Thoracic aorta (tissue), 2 donors: ENCODE results near the gene CCDC27. TPM values are rescaled to one million over a fixed set of nuclear protein-coding genes. Genes with fewer than 3 reads are reported as not detected.

ENCODE experiments used
- ATAC-seq: fragments of 150-250 bp; one replicate; pipeline ENCODE4 v1.8.0; 2017; ENCODE audit warnings: low read depth; ENCODE audit not compliant: insufficient number of reproducible peaks, low FRiP score
- DNase-seq: peaks from one replicate; pipeline ENCODE4 v3.0.0-alpha.2; 2020; ENCODE audit warnings: low spot score
- H3K27ac ChIP-seq, 2 donors: fragments of 200-600 bp; sonication (generic); 1 replicate in 1 of 2; 2 replicates in 1 of 2; pipeline ENCODE4 v1.5.1; 2016; ENCODE audit warnings: mild to moderate bottlenecking in 2 of 2, moderate library complexity in 2 of 2
- H3K27me3 ChIP-seq: fragments of 200-600 bp; sonication (generic); replicated peaks from 2 replicates; pipeline ENCODE4 v1.6.0; 2016; ENCODE audit warnings: mild to moderate bottlenecking; ENCODE audit not compliant: insufficient read depth
- H3K36me3 ChIP-seq: fragments of 200-600 bp; sonication (generic); one replicate; pipeline ENCODE4 v1.5.1; 2016
- H3K4me1 ChIP-seq, 2 donors: fragments of 200-600 bp; sonication (generic); 1 replicate in 1 of 2; 2 replicates in 1 of 2; pipeline versions ENCODE4 v1.5.1 to v1.6.0; 2016; ENCODE audit warnings: low read depth in 2 of 2, mild to moderate bottlenecking in 1 of 2; ENCODE audit not compliant: control insufficient read depth in 1 of 2
- H3K4me3 ChIP-seq: fragments of 200-600 bp; sonication (generic); 2 replicates; pipeline ENCODE4 v1.5.1; 2016; ENCODE audit warnings: mild to moderate bottlenecking
- H3K9me3 ChIP-seq: fragments of 200-600 bp; sonication (generic); 2 replicates; pipeline ENCODE4 v1.5.1; 2016
- total RNA-seq, 2 donors: library from RNA; depleted of rRNA; stranded (reverse); fragments of >200 nt; gene quantifications; one replicate each; pipeline versions ENCODE4 v1.1.0 to v1.2.3, GENCODE V29; 2016
- TF ChIP-seq, protein P1 (sequence below): fragments of 200-600 bp; sonication (generic); IDR thresholded peaks from one replicate; pipeline ENCODE4 v1.5.1; 2019; ENCODE audit warnings: antibody characterized with exemption

Gene CCDC27
- total RNA-seq, 2 donors from 2014 or later, result not detected

DNA sequence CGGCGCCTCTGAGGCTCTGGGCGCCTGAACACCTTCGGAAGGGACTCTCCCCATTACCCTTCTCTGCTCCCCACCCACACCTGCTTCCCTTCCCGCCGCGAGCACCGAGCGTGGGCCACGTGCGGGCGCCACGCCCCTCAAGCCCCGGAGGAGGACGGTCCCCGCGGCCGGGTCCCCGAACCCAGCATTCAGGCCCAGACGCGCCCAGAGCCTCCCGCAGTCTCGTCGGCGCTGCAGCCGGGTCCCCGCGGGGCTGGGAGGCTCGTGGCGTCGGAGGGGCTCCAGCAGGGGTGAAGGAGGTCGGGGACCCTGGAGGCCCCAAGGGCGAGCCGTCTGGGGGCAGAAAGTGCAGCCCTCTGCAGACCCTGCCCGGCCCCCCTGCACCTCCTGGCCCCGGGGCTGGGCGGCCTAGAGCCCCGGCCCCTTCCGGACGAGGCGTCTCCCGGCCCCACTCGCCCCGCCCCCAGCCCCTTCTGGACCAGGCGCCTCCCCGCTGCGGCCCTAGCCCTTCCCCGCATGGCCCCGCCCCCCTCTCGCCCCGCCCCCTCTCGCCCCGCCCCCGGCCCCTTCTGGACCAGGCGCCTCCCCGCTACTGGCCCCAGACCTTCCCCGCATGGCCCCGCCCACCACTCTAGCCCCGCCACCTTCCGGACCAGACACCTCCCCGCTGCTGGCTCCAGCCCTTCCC, 19.9 kb downstream of the CCDC27 start:
- Histone ChIP-seq H3K27me3 (no peaks in the 10 kb centered on the region), H3K27ac (peak overlapping the region; percentile 62 to 72), H3K4me3 (peak overlapping the region; percentile 90), H3K4me1 (peaks cover 6 to 23% of the 10 kb centered on the region in 2 donors), H3K36me3 (no peaks in the 10 kb centered on the region), H3K9me3 (no peaks in the 10 kb centered on the region)
- ATAC-seq, result no peak
- TF ChIP-seq, protein P1, sequence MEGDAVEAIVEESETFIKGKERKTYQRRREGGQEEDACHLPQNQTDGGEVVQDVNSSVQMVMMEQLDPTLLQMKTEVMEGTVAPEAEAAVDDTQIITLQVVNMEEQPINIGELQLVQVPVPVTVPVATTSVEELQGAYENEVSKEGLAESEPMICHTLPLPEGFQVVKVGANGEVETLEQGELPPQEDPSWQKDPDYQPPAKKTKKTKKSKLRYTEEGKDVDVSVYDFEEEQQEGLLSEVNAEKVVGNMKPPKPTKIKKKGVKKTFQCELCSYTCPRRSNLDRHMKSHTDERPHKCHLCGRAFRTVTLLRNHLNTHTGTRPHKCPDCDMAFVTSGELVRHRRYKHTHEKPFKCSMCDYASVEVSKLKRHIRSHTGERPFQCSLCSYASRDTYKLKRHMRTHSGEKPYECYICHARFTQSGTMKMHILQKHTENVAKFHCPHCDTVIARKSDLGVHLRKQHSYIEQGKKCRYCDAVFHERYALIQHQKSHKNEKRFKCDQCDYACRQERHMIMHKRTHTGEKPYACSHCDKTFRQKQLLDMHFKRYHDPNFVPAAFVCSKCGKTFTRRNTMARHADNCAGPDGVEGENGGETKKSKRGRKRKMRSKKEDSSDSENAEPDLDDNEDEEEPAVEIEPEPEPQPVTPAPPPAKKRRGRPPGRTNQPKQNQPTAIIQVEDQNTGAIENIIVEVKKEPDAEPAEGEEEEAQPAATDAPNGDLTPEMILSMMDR, result no peak
- peak; percentile 69 for DNase-seq

DNA sequence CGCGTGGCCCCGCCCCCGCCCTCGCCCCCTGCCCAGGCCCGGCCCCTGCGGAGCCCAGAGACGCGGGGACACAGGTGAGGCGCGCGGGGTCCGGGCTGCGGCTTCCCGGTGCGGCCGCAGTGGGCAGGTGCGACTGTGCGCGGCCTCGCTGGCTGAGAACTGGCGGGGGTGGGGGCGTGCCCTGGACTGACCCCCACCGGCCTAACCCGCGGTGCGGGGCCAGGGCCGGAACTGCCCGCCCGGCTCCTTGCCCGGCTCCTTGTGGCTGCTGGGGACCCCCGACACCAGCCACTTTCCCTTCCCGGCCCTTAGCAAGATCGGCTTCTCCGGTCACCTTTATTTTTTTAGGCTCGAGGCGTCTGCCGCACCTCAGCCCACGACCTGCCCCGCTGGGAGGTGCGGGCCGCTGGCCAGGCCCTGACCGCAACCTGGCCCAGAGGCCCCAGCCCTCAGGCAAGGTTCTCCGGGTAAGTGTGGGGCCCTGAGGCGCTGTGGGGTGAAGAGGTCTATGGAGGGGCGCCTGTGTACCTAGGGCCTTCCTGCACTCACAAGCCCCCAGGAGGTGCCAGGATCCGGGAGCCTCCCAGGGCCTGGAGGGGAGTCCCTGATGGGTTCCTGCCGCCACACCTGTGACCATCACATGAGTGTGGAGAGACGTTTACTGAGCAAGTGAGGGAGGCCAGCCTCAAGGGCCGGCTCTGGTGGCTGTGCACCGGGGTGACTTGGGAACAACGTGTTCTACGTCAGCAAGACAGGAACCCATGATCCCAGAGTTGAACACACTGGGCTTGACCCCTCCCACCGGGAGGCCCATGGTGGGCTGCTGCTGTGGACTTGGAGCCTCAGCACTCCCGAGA, 20.7 kb downstream of the CCDC27 start, which contains the start of gene SMIM1:
TSS of gene SMIM1 (plus strand) at position 35 of the 857 bp plus-strand sequence. CDS start 2,625 bp downstream, outside the sequence.
- peak within 1 kb of the TSS; percentile 90 for H3K4me3 ChIP-seq
- peak within 1 kb of the TSS; percentile 62 to 72 for H3K27ac ChIP-seq
- no peaks in the 10 kb centered on the region for H3K9me3 ChIP-seq
- DNase-seq (no peak), ATAC-seq (no peak)
- no peaks in the 10 kb centered on the region for H3K27me3 ChIP-seq
- peaks cover 6 to 23% of the 10 kb centered on the region in 2 donors for H3K4me1 ChIP-seq
- H3K36me3 ChIP-seq, result no peaks in the 10 kb centered on the region
- TF ChIP-seq, protein P1, result no peak

GRCh38 chr1:3773572-3774275, 21.5 kb downstream of the CCDC27 start:
- H3K9me3 ChIP-seq, result no peaks in the 10 kb centered on the region
- ATAC-seq, result no peak
- H3K36me3 ChIP-seq, result no peaks in the 10 kb centered on the region
- TF ChIP-seq, protein P1, result no peak
- DNase-seq, result no peak
- peaks cover 6 to 23% of the 10 kb centered on the region in 2 donors for H3K4me1 ChIP-seq
- peak overlapping the region; percentile 62 to 72 for H3K27ac ChIP-seq
- H3K4me3 ChIP-seq, result no peak overlapping the region
- H3K27me3 ChIP-seq, result no peaks in the 10 kb centered on the region

- TF ChIP-seq, protein P1, result no peak
- H3K4me1 ChIP-seq, result peaks cover 6 to 23% of the 10 kb centered on the region in 2 donors
Measured at GRCh38 chr1:3774276-3774945, 22.2 kb downstream of the CCDC27 start.

More at GRCh38 chr1:3774276-3774945, 22.2 kb downstream of the CCDC27 start:
- ATAC-seq (no peak), DNase-seq (no peak)
- H3K27me3 ChIP-seq, result no peaks in the 10 kb centered on the region
- H3K27ac ChIP-seq, result no peak overlapping the region
- H3K36me3 ChIP-seq, result peaks cover 4% of the 10 kb centered on the region
- H3K9me3 ChIP-seq, result no peaks in the 10 kb centered on the region
- no peak overlapping the region for H3K4me3 ChIP-seq
